ENCODE results near the gene RPTN. TPM values are rescaled to one million over a fixed set of nuclear protein-coding genes. Genes with fewer than 3 reads are reported as not detected.

Gene RPTN, protein sequence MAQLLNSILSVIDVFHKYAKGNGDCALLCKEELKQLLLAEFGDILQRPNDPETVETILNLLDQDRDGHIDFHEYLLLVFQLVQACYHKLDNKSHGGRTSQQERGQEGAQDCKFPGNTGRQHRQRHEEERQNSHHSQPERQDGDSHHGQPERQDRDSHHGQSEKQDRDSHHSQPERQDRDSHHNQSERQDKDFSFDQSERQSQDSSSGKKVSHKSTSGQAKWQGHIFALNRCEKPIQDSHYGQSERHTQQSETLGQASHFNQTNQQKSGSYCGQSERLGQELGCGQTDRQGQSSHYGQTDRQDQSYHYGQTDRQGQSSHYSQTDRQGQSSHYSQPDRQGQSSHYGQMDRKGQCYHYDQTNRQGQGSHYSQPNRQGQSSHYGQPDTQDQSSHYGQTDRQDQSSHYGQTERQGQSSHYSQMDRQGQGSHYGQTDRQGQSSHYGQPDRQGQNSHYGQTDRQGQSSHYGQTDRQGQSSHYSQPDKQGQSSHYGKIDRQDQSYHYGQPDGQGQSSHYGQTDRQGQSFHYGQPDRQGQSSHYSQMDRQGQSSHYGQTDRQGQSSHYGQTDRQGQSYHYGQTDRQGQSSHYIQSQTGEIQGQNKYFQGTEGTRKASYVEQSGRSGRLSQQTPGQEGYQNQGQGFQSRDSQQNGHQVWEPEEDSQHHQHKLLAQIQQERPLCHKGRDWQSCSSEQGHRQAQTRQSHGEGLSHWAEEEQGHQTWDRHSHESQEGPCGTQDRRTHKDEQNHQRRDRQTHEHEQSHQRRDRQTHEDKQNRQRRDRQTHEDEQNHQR
- total RNA-seq: not detected in 2 replicates

DNA sequence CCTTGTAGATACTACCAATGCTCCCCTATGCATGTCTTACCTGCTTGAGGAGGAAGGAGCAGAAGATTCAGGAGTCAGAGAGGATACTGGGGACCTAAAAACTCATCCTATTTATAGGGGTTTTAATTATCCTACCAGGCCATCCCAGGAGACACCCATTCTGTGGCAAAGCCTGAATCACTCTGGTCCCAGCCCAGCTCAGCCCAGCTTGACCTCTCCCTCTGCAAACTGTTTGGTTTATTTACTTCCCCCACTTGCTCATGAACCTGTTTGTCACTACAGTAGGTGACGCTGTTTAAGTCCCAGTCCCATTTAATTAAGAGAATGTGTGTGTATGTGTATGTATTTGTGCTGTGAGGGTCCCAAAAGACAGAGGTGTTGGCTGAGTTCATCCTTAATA lies at the start of gene RPTN:
TSS of gene RPTN (minus strand) at position 85 of the 400 bp plus-strand sequence. CDS start 1,339 bp downstream, outside the sequence.

DNA sequence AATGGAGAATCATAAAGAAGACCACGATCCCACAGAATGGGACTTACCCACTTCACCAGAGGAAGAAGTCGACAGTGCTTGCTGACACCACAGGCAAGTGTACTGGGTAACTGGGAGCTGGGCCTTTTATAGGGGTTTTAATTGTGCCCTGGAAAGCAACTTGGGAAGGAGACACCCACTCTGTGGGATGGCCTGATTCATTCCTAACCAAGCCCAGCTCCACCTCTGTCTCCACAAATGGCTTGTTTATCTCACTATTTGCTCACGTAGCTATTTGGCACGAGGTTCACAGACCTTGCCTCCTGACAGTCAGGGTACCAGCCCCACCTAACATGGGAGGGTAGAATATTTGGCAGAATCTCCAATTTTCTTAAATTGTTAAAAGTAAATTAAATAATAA lies 43.7 kb downstream of the RPTN start, which contains the start of gene TCHH:
TSS of gene TCHH (minus strand) at position 101 of the 400 bp plus-strand sequence. CDS start 1,364 bp downstream, outside the sequence.

Other genes with a start within 250 kb of the RPTN start
- gene THEM4, start 249.7 kb downstream of the RPTN start, total RNA-seq: 10.0 and 17.0 TPM in 2 replicates
- 243 and 508 TPM in 2 replicates for gene S100A10, start 165.4 kb downstream of the RPTN start, total RNA-seq
- gene S100A11, start 122.2 kb downstream of the RPTN start, total RNA-seq: 428 and 784 TPM in 2 replicates
- not detected in 2 replicates for gene TCHHL1, start 70.2 kb downstream of the RPTN start, total RNA-seq
- gene TCHH, start 43.8 kb downstream of the RPTN start, total RNA-seq: not detected in 2 replicates
- not detected in 2 replicates for gene HRNR, start 65.0 kb upstream of the RPTN start, total RNA-seq
- gene FLG, start 166.0 kb upstream of the RPTN start, total RNA-seq: not detected in 2 replicates
- gene FLG2, start 200.8 kb upstream of the RPTN start, total RNA-seq: not detected in 2 replicates

Measured in pericardium fibroblast (primary cell).